Medulla oblongata (tissue), 1 donor: ENCODE results near the gene TNPO3.
"Not testable (repeated sequence)": the region's sequence is repeated elsewhere in the genome, so short reads cannot be mapped to it uniquely, and the experiment has no call there.

Experiments
- DNase-seq: peaks from one replicate; pipeline ENCODE4 v3.0.0-alpha.2; 2015; ENCODE audit errors: extremely low spot score

The TNPO3 gene

GRCh38 chr7:129072479-129073011 lies 17.6 kb upstream of the TNPO3 start:
- no peak for DNase-seq

- no peak for DNase-seq
Measured at GRCh38 chr7:129069021-129069420, 14.1 kb upstream of the TNPO3 start.

GRCh38 chr7:129067943-129068548 lies 13.1 kb upstream of the TNPO3 start:
- no peak for DNase-seq

- not testable (repeated sequence) for DNase-seq
Measured at GRCh38 chr7:129067132-129067561, 12.2 kb upstream of the TNPO3 start.

- no peak for DNase-seq
Measured at GRCh38 chr7:129066290-129067131, 11.6 kb upstream of the TNPO3 start.

GRCh38 chr7:129055861-129056464 lies 1.1 kb upstream of the TNPO3 start:
- peak; percentile 6 for DNase-seq

GRCh38 chr7:129055294-129055816 lies 444 bp upstream of the TNPO3 start:
- DNase-seq = no peak

GRCh38 chr7:129053938-129054437 lies 923 bp downstream of the TNPO3 start:
- DNase-seq = peak; percentile 48

- DNase-seq = no peak
Measured at GRCh38 chr7:129052441-129052840, 2.5 kb downstream of the TNPO3 start.

- DNase-seq = not testable (repeated sequence)
Measured at GRCh38 chr7:129051459-129051858, 3.5 kb downstream of the TNPO3 start.

- DNase-seq = no peak
Measured at GRCh38 chr7:129047761-129048160, 7.2 kb downstream of the TNPO3 start.

GRCh38 chr7:129045682-129046081 lies 9.2 kb downstream of the TNPO3 start:
- no peak for DNase-seq

GRCh38 chr7:129043012-129043411 lies 11.9 kb downstream of the TNPO3 start:
- no peak for DNase-seq

- no peak for DNase-seq
Measured at GRCh38 chr7:129041142-129042085, 13.5 kb downstream of the TNPO3 start.

- DNase-seq = not testable (repeated sequence)
Measured at GRCh38 chr7:129038468-129038867, 16.4 kb downstream of the TNPO3 start.

GRCh38 chr7:129037585-129037984 lies 17.3 kb downstream of the TNPO3 start:
- DNase-seq = no peak

- DNase-seq = no peak
Measured at GRCh38 chr7:129032017-129032416, 22.9 kb downstream of the TNPO3 start.

GRCh38 chr7:129030440-129030839 lies 24.5 kb downstream of the TNPO3 start:
- DNase-seq = no peak

GRCh38 chr7:129024125-129024524 lies 30.8 kb downstream of the TNPO3 start:
- no peak for DNase-seq

- no peak for DNase-seq
Measured at GRCh38 chr7:129021656-129022055, 33.3 kb downstream of the TNPO3 start.
